PFSK-1 (cell line): ENCODE results near the gene FAM177A1. TPM values are rescaled to one million over a fixed set of nuclear protein-coding genes. Genes with fewer than 3 reads are reported as not detected.
A peak's percentile ranks its signal among the peaks of the same experiment; 100 is the strongest.

ENCODE experiments used
- FOXP2 ChIP-seq: optimal IDR thresholded peaks from 2 replicates; pipeline ENCODE3; 2011; ENCODE audit warnings: borderline replicate concordance, control low read depth, inconsistent platforms; ENCODE audit not compliant: insufficient read depth; ENCODE audit errors: extremely low read length, extremely low read depth
- POLR2AphosphoS5 ChIP-seq: IDR thresholded peaks from 2 replicates; pipeline ENCODE4 v1.6.1; 2012; ENCODE audit warnings: low read depth, mild to moderate bottlenecking, control low read depth, low read length, moderate library complexity
- REST ChIP-seq, 2 experiments: IDR thresholded peaks; 2 replicates each; pipeline versions ENCODE4 v1.6.1 to v1.8.0; 2011 to 2012; ENCODE audit warnings: low read depth in 2 of 2, low read length in 2 of 2, control low read depth in 1 of 2, inconsistent platforms in 1 of 2, mild to moderate bottlenecking in 1 of 2, moderate library complexity in 1 of 2; ENCODE audit not compliant: insufficient read depth in 1 of 2
- SIN3A ChIP-seq: IDR thresholded peaks from 2 replicates; pipeline ENCODE4 v1.6.1; 2012; ENCODE audit warnings: mild to moderate bottlenecking, low read length, moderate library complexity, borderline replicate concordance; ENCODE audit not compliant: insufficient read depth
- TAF1 ChIP-seq: IDR thresholded peaks from 2 replicates; pipeline ENCODE4 v1.6.1; 2012; ENCODE audit warnings: low read length, control low read depth, borderline replicate concordance; ENCODE audit not compliant: insufficient read depth
- polyA plus RNA-seq: library from polyadenylated mRNA; unstranded; fragments of >200 nt; gene quantifications from one replicate; pipeline ENCODE4 v1.2.1, GENCODE V29; 2012; ENCODE audit warnings: low read depth, missing spikeins; ENCODE audit not compliant: insufficient read length

The FAM177A1 gene
- polyA plus RNA-seq: 22.1 TPM

- TF ChIP-seq POLR2AphosphoS5 (peak; percentile 21), SIN3A (no peak), FOXP2 (no peak), REST (IDR thresholded peaks at IDR 0.05; ENCODE audit: insufficient read depth in 1 of 2, low read depth in 2 of 2, low read length in 2 of 2) (no peak), TAF1 (no peak)
Observed at GRCh38 chr14:35046048-35046750, at the start of gene FAM177A1. Gene FAM177A1, plus strand, starts transcription at chr14:35046272. Its CDS starts 192 bp downstream, at chr14:35046464.

- TF ChIP-seq SIN3A: no peak
- TF ChIP-seq POLR2AphosphoS5: no peak
- TF ChIP-seq REST (IDR thresholded peaks at IDR 0.05; ENCODE audit: insufficient read depth in 1 of 2, low read depth in 2 of 2, low read length in 2 of 2): no peak
- TF ChIP-seq TAF1: no peak
- TF ChIP-seq FOXP2: no peak
Observed at GRCh38 chr14:34997762-34998161, 48.3 kb upstream of the FAM177A1 start.

GRCh38 chr14:34999500-34999899, 46.6 kb upstream of the FAM177A1 start:
- no peak for TF ChIP-seq FOXP2
- no peak for TF ChIP-seq SIN3A

- TF ChIP-seq FOXP2 (no peak), SIN3A (no peak), POLR2AphosphoS5 (no peak), REST (IDR thresholded peaks at IDR 0.05; ENCODE audit: insufficient read depth in 1 of 2, low read depth in 2 of 2, low read length in 2 of 2) (no peak), TAF1 (no peak)
Observed at GRCh38 chr14:35001621-35002020, 44.5 kb upstream of the FAM177A1 start.

GRCh38 chr14:35004839-35005238, 41.2 kb upstream of the FAM177A1 start:
- TF ChIP-seq TAF1 (no peak), REST (IDR thresholded peaks at IDR 0.05; ENCODE audit: insufficient read depth in 1 of 2, low read depth in 2 of 2, low read length in 2 of 2) (no peak), POLR2AphosphoS5 (no peak), FOXP2 (no peak), SIN3A (no peak)
